ENCODE measurements around the gene REELD1. TPM values are rescaled to one million over a fixed set of nuclear protein-coding genes. Genes with fewer than 3 reads are reported as not detected.
A peak's percentile ranks its signal among the peaks of the same experiment; 100 is the strongest.

REELD1 gene
- polyA plus RNA-seq, 3 donors from 2014 or later: not detected

DNA sequence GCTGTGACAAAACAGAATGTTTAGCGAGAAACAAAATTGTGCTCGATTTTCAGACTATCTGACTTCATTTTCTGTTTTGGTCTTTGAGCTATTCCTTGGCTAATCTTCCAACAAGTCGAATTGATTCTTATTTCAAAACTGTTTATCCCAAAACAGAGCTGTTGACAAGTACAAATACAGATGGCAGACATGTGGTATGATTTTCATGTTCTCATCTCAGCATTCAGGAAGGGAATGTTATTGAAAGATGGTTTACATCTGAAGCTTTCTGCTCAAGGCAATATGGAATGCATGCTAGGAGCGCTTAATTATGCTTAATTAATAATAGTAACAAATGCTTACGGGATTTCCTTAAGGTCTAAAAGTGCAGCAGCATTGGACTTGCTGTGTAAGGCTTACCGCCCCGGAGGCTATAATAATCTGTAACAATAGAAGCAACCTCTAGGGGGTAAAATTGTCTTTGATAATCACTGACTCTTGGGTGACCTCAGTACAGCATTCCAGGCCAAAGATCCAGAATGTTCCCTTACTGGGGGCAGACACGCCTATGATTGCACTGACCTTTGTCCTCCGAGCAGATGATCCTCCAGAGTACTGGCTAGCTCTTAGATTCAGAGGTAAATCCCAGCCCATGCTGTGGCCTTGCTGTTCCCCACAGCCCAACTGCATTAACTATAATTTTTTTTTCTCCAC, 22.4 kb upstream of the REELD1 start:
- no peak overlapping the region for H3K4me3 Mint-ChIP-seq
- no peaks in the 10 kb centered on the region for H3K27me3 Mint-ChIP-seq (ENCODE audit: low read depth in 3 of 3)
- DNase-seq: no peak
- peaks cover 10 to 41% (median 23%) of the 10 kb centered on the region in 3 donors for H3K36me3 Mint-ChIP-seq
- H3K4me1 Mint-ChIP-seq: no peaks in the 10 kb centered on the region
- no peaks in the 10 kb centered on the region for H3K9me3 Mint-ChIP-seq
- H3K27ac Mint-ChIP-seq: no peak overlapping the region

GRCh38 chr4:146193628-146194027, 20.7 kb upstream of the REELD1 start:
- Mint-ChIP-seq H3K9me3 (no peaks in the 10 kb centered on the region), H3K27me3 (ENCODE audit: low read depth in 3 of 3) (no peaks in the 10 kb centered on the region), H3K4me1 (no peaks in the 10 kb centered on the region), H3K27ac (no peak overlapping the region), H3K4me3 (no peak overlapping the region), H3K36me3 (peaks cover 0 to 35% (median 18%) of the 10 kb centered on the region in 3 donors)
- no peak for DNase-seq

DNA sequence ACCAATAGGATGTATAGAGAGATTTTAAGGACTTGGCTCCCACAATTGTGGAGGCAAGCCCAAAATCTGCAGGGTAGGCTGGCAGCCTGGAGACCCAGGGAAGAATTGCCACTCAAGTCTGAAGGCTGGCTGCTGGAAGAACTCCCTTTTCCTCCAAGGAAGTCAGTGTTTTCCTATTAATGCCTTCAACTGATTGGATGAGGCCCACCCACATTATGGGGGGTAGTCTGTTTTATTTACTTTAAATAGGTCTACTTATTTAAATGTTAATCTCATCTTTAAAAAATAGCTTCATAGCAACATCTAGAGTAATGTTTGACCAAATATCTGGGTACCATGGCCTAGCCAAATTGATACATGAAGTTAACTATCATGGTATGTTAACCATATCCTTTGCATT, 20.1 kb upstream of the REELD1 start:
- Mint-ChIP-seq H3K27ac (no peak overlapping the region), H3K27me3 (ENCODE audit: low read depth in 3 of 3) (no peaks in the 10 kb centered on the region), H3K4me1 (no peaks in the 10 kb centered on the region), H3K36me3 (peaks cover 0 to 29% (median 18%) of the 10 kb centered on the region in 3 donors), H3K4me3 (no peak overlapping the region), H3K9me3 (no peaks in the 10 kb centered on the region)
- no peak for DNase-seq

GRCh38 chr4:146202665-146203064, 11.7 kb upstream of the REELD1 start:
- peaks cover 0 to 5% (median 0%) of the 10 kb centered on the region in 6 donors for H3K9me3 Mint-ChIP-seq
- H3K27ac Mint-ChIP-seq: no peak overlapping the region
- H3K36me3 Mint-ChIP-seq: peaks cover 4 to 25% (median 18%) of the 10 kb centered on the region in 3 donors
- H3K4me3 Mint-ChIP-seq: no peak overlapping the region
- H3K4me1 Mint-ChIP-seq: no peaks in the 10 kb centered on the region
- DNase-seq: no peak
- peaks cover 0 to 2% (median 0%) of the 10 kb centered on the region in 3 donors for H3K27me3 Mint-ChIP-seq (ENCODE audit: low read depth in 3 of 3)

DNA sequence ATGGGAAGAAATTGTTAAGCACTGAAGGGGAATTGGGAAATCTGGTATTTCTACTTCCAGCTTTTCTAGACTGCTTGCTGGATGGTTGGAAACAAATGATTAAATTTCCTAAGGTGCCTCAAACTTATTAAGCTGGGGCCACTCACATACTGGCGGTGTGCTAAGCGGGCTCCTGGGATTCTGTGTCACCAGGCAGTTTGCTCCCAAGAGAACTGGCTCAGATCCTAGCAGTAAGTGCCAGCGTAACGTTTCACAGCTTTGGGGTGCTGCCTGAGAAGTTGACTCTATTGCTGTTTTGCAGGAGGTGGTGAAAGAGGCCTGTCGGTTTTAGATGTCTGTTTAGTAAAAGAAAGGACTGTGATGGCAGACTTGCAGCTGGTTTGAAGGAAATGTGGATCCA, 6.9 kb upstream of the REELD1 start:
- no peak for DNase-seq
- peaks cover 0 to 5% (median 0%) of the 10 kb centered on the region in 6 donors for H3K9me3 Mint-ChIP-seq
- peaks cover 4 to 15% (median 13%) of the 10 kb centered on the region in 3 donors for H3K36me3 Mint-ChIP-seq
- no peaks in the 10 kb centered on the region for H3K4me1 Mint-ChIP-seq
- H3K4me3 Mint-ChIP-seq: no peak overlapping the region
- H3K27ac Mint-ChIP-seq: no peak overlapping the region
- peaks cover 1 to 2% (median 1%) of the 10 kb centered on the region in 3 donors for H3K27me3 Mint-ChIP-seq (ENCODE audit: low read depth in 3 of 3)

DNA sequence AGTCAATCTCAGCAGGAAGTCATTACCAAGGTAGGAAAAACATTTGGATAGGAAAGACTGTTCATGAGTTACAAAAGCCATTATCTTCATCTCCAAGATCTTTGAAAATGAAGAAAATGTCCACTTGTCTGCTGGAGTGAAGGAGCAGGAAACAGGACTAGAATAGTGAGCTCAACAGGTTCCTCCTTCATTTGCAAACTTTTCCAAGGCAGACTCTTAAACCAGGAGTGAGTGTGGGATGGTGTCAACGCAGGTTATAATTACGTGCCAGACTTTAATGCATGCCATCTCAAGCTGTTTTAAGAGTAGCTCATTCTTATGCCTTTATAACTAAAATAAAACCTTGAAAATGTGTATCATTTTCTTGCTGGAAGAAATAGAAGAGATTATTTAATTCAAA, 3.4 kb upstream of the REELD1 start:
- H3K27ac Mint-ChIP-seq: no peak overlapping the region
- H3K4me3 Mint-ChIP-seq: no peak overlapping the region
- H3K4me1 Mint-ChIP-seq: no peaks in the 10 kb centered on the region
- no peaks in the 10 kb centered on the region for H3K9me3 Mint-ChIP-seq
- H3K36me3 Mint-ChIP-seq: peaks cover 0 to 3% (median 0%) of the 10 kb centered on the region in 3 donors
- DNase-seq: no peak
- H3K27me3 Mint-ChIP-seq (ENCODE audit: low read depth in 3 of 3): peaks cover 1 to 4% (median 3%) of the 10 kb centered on the region in 3 donors

- Mint-ChIP-seq H3K4me3 (no peak overlapping the region), H3K9me3 (no peaks in the 10 kb centered on the region), H3K4me1 (no peaks in the 10 kb centered on the region), H3K27ac (peak overlapping the region in 1 of 6 donors; percentile 43), H3K36me3 (peaks cover 0 to 3% (median 0%) of the 10 kb centered on the region in 3 donors), H3K27me3 (ENCODE audit: low read depth in 3 of 3) (peaks cover 1 to 4% (median 3%) of the 10 kb centered on the region in 3 donors)
- no peak for DNase-seq
Measured at GRCh38 chr4:146211440-146211839, 2.9 kb upstream of the REELD1 start.

- no peak overlapping the region for H3K4me3 Mint-ChIP-seq
- H3K27me3 Mint-ChIP-seq (ENCODE audit: low read depth in 3 of 3): peaks cover 1 to 4% (median 3%) of the 10 kb centered on the region in 3 donors
- no peak for DNase-seq
- H3K36me3 Mint-ChIP-seq: peaks cover 0 to 3% (median 0%) of the 10 kb centered on the region in 3 donors
- H3K27ac Mint-ChIP-seq: no peak overlapping the region
- H3K4me1 Mint-ChIP-seq: no peaks in the 10 kb centered on the region
- no peaks in the 10 kb centered on the region for H3K9me3 Mint-ChIP-seq
Measured at GRCh38 chr4:146212781-146213180, 1.6 kb upstream of the REELD1 start.

GRCh38 chr4:146222313-146222712, 8.0 kb downstream of the REELD1 start:
- H3K36me3 Mint-ChIP-seq: no peaks in the 10 kb centered on the region
- H3K4me3 Mint-ChIP-seq: no peak overlapping the region
- DNase-seq: no peak

GRCh38 chr4:146224326-146224966, 10.1 kb downstream of the REELD1 start:
- Mint-ChIP-seq H3K36me3 (no peaks in the 10 kb centered on the region), H3K4me3 (no peak overlapping the region)

More at GRCh38 chr4:146222313-146222712, 8.0 kb downstream of the REELD1 start:
- Mint-ChIP-seq H3K27ac (no peak overlapping the region), H3K4me1 (no peaks in the 10 kb centered on the region), H3K27me3 (ENCODE audit: low read depth in 3 of 3) (peaks cover 0 to 2% (median 2%) of the 10 kb centered on the region in 3 donors), H3K9me3 (no peaks in the 10 kb centered on the region)

GRCh38 chr4:146229406-146229805, 15.1 kb downstream of the REELD1 start:
- no peaks in the 10 kb centered on the region for H3K9me3 Mint-ChIP-seq
- H3K27me3 Mint-ChIP-seq (ENCODE audit: low read depth in 3 of 3): peaks cover under 1 to 5% (median 5%) of the 10 kb centered on the region in 3 donors
- no peak overlapping the region for H3K4me3 Mint-ChIP-seq
- no peak overlapping the region for H3K27ac Mint-ChIP-seq
- DNase-seq: no peak
- no peaks in the 10 kb centered on the region for H3K4me1 Mint-ChIP-seq
- no peaks in the 10 kb centered on the region for H3K36me3 Mint-ChIP-seq

More at GRCh38 chr4:146224326-146224966, 10.1 kb downstream of the REELD1 start:
- Mint-ChIP-seq H3K27me3 (ENCODE audit: low read depth in 3 of 3) (peaks cover 2 to 5% (median 2%) of the 10 kb centered on the region in 3 donors), H3K4me1 (no peaks in the 10 kb centered on the region), H3K27ac (no peak overlapping the region), H3K9me3 (no peaks in the 10 kb centered on the region)
- DNase-seq: no peak

DNA sequence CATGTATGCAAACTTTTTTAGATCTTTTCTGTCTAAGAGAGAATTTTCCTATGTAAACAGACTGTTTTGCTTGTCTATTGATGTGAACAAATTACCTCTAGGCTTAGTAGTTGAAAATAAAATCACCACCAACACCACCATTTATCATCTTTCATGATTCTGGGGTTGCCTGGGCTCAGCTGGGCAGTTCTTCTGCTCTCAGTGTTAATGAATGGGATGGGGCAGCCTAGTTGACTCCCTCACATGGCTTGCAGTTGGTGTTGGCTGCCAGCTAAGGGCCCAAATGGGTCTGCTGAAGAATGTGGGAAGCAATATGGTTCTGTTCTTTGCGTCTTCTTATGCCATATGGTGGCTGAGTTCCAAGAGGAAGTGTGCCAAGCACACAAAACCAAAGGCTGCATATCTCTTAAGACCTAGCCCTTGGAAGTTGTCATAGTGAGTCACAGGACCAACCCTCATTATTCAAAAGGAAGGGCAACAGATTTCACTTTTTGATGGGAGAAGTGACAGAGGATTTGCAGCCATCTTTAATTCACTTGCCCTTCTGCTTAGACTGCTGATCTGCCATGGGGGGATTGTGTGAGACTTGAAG, 17.9 kb downstream of the REELD1 start:
- no peaks in the 10 kb centered on the region for H3K9me3 Mint-ChIP-seq
- H3K27me3 Mint-ChIP-seq (ENCODE audit: low read depth in 3 of 3): peaks cover 1 to 8% (median 5%) of the 10 kb centered on the region in 3 donors
- no peak for DNase-seq
- no peak overlapping the region for H3K27ac Mint-ChIP-seq
- no peaks in the 10 kb centered on the region for H3K36me3 Mint-ChIP-seq
- H3K4me3 Mint-ChIP-seq: no peak overlapping the region
- H3K4me1 Mint-ChIP-seq: no peaks in the 10 kb centered on the region

- Mint-ChIP-seq H3K27me3 (ENCODE audit: low read depth in 3 of 3) (peaks cover 3 to 9% (median 8%) of the 10 kb centered on the region in 3 donors), H3K27ac (no peak overlapping the region), H3K4me3 (no peak overlapping the region), H3K4me1 (no peaks in the 10 kb centered on the region), H3K36me3 (no peaks in the 10 kb centered on the region), H3K9me3 (no peaks in the 10 kb centered on the region)
- DNase-seq: no peak
Measured at GRCh38 chr4:146235654-146236177, 21.4 kb downstream of the REELD1 start.

- Mint-ChIP-seq H3K27me3 (ENCODE audit: low read depth in 3 of 3) (peaks cover 3 to 9% (median 8%) of the 10 kb centered on the region in 3 donors), H3K36me3 (no peaks in the 10 kb centered on the region), H3K4me3 (no peak overlapping the region), H3K9me3 (no peaks in the 10 kb centered on the region), H3K4me1 (no peaks in the 10 kb centered on the region), H3K27ac (peak overlapping the region in 1 of 6 donors; percentile 18)
- no peak for DNase-seq
Measured at GRCh38 chr4:146236216-146236615, 21.9 kb downstream of the REELD1 start.
